Myocyte (in vitro differentiated cells): ENCODE measurements around the gene SKIC8. TPM values are rescaled to one million over a fixed set of nuclear protein-coding genes. Genes with fewer than 3 reads are reported as not detected.

Source experiments
- DNase-seq: peaks from one replicate; pipeline ENCODE4 v3.0.0-alpha.2; 2012; ENCODE audit warnings: low read depth
- polyA plus RNA-seq: library from polyadenylated mRNA; unstranded; fragments of >200 nt; gene quantifications from one replicate; pipeline ENCODE4 v1.2.1, GENCODE V29; 2012; ENCODE audit warnings: missing spikeins
- total RNA-seq: library from RNA; depleted of rRNA; stranded (reverse); fragments of >200 nt; gene quantifications from 2 replicates; pipeline ENCODE4 v1.2.3, GENCODE V29; 2014

Gene SKIC8
- 49.5 and 56.8 TPM in 2 replicates for total RNA-seq
- polyA plus RNA-seq = 70.5 TPM

DNA sequence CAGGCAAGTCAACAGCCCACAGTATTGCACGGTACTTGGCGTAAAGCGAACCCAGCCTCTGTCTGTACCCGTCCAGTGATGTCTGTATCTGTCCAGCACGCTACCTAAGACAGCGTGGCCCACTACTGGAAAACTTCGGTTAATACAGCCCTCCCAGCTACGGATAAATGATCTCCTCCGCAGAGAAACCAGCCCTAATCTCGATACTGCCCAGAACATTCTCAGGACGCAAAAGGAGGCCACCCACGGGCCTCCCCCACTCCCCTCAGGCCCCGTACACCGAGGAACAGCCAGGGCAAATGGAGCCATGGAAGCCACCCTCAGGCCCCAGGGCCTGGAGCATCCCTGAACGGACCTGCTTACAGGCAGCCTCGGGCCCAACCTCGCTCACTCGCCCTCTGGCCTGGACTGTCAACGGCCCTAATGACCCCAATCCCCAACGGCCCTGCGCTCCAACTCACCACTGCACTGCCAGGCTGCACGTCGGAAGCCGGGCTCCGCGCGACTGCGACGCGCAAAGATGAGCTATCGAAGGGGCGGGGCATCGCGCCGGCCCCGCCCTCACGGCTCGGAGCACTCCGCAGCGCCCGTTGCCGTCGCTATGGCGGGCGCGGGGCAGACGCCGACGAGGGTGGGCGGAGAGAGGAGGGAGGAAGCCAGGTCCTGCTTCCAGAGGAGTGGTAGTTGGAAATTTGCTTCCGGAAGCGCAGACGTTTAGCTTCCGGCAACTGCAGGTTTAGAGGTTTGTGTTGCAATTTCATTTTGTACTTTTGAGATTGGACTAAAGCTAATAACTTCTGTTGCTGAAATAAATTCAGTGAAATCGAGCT is at the start of gene SKIC8:
TSS of gene SKIC8 (minus strand) at position 509 of the 830 bp plus-strand sequence. CDS start 3,923 bp downstream, outside the sequence.
- peak; percentile 93 for DNase-seq

DNA sequence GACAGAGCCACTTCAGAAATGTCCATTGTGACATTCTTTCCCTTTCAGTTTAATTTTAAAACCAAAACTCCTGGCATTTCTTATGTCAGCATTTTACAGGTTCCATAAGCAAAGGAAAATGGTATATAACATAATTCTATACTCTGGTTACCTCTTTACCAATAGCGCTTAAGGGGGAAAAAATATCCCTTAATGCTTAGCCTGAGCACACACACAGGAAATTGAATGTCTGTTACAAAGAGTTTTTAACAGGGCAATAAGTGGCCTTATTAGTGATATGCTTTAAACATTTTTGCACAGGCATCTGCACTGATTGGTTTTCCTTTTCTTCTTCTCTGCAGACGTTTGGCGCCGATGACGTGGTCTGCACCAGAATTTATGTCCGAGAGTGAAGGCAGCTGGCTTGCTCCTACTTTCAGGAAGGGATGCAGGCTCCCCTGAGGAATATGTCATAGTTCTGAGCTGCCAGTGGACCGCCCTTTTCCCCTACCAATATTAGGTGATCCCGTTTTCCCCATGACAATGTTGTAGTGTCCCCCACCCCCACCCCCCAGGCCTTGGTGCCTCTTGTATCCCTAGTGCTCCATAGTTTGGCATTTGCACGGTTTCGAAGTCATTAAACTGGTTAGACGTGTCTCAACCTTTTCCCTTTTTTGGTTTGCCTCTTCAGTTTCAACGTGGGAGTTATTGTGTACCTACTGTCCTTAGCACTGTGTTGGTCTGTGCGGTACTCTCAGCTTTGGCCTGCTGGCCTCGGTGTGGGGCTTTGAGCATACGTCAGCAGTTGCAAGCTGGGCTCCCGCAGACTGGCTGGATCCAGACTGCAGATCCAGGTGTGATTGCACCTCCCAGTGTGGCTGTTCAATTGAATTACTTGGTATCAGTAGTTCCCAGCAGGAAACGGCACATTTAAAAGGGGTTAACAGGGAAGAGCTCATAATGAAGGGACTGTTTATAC is 48.5 kb upstream of the SKIC8 start:
- no peak for DNase-seq

GRCh38 chr15:78345396-78346125 is 46.2 kb upstream of the SKIC8 start:
- no peak for DNase-seq

DNA sequence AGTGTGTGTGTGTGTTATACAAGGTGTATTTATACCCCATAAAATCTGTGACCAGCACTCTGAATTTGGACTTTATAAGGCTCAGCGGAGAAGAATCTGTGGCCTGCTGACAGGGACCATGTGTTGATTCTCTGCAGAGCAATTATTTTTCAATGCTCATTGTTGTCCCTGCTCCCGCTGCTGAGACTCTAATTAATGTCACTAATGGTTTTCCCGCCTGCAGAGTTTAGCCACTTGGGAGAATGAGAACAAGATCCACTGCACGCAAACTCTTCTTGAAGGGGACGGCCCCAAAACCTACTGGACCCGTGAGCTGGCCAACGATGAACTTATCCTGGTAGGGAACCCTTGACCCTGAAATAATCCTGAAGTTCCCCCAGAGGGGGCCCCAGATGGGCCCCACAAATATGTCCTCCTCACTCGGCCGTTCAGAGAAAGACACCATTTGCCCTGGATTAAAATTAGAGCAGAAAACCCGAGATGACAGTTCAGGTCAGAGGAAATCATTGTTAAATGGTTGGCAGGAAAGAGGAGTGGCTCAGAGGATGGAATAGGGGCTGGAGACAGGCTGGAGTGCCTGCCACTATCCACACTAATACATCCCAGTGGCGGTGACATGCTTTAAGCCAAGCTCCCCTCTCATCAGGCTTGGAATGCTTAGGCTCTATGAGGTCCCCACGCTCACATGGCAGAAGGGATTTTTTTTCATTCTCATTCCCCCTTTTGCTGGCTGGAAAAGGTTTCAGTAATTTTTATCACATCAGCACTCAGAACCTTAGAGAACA is 44.1 kb upstream of the SKIC8 start:
- no peak for DNase-seq

DNA sequence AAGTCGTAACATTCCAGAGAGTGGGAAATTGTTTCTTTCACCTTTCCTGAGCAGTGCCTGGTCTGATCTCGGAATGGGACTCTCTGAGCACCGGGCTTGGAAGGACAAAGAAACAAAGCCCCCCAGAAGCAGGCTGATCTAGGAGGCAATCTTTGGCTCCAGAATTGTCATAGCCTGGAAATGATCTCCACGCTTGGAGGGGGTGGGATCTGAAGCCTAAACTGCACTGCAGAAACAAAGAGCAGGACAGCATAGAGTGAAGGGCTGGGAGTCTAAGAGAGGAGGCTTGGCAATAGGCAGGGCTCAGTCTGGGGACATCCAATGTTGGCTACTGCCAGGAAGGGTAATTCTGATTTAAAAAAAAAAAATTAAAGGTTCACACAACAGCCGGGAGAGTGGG is 42.6 kb upstream of the SKIC8 start:
- no peak for DNase-seq

DNA sequence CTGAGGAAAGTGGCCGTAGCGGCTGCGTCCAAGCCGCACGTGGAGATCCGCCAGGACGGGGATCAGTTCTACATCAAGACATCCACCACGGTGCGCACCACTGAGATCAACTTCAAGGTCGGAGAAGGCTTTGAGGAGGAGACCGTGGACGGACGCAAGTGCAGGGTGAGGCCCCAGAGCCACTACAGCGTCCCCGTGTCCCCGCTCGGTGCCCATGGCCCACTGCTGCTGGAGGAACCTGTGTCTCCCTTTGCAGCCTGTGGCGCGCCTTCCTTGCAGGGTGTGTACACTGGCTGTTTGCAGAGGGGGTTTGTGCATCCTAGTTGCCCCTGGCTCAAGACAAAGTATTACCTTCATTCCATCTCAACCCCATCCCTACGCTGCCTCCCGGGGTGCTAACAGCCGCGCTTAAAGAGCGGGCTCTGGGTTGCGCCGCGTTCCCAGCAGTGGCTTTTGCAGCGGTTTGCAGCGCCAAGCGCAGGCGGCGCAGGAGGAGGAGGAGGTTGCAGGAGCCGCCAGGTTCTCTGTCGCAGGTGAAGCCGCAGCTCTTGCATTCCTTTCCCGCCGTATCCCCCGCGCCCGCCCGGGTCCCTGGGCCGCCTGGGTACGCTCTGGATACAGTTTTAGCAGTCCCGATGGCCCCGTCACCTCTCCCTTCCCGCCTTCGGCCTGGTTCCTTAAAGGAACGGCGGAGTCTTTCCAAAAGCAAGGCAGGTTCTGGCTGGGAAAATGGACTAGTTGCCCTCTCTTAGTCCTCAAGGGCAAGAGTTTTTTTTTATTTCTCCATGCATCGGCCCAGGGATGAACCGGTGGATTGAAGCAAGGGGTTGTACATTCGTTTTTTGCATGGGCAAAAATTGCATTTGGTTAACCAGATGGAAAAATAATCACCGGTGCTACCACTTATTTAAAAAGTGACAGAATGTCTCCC is 41.9 kb upstream of the SKIC8 start:
- no peak for DNase-seq

DNA sequence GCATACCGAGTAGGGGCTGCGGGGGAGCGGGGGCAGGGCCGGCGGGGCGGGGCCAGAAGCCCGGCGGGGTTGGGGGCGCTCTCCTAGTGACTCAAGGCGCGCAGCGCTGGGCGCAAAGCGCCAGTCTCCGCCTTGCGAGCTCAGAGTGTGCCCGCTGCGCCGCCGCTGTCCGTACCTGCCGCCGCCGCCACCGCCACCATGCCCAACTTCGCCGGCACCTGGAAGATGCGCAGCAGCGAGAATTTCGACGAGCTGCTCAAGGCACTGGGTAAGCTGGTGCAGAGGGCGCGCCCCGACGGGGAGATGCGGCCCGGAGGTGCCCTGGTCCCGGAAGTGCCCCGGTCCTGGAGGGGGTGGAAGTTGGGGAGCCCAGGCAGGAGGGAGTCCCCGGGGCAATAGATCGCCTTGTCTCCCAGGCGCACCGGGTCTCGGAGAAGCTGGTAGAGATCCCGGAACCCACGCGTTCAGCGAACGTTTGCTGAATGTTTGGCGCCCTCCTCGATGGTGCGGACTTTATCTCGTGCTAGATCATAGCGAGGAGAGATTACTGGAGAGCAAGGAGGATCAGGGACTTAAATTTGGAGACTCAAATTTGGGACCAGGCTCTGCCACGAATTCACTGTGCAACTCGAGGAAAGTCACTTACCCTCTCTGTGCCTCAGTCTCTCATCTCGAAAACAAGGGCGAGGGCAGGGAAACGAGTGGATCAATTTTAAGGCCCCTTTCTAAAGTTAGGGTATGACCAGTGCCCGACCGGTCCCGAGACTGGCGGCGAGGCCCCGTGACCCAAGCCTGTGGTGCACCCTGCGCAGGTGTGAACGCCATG is 41.0 kb upstream of the SKIC8 start, which contains the start of gene CRABP1:
TSS of gene CRABP1 (plus strand) at position 123 of the 826 bp plus-strand sequence. CDS start at position 199, 76 bp downstream.
- no peak for DNase-seq

GRCh38 chr15:78339559-78339958 is 40.1 kb upstream of the SKIC8 start:
- DNase-seq = no peak

GRCh38 chr15:78338781-78339180 is 39.4 kb upstream of the SKIC8 start:
- no peak for DNase-seq

DNA sequence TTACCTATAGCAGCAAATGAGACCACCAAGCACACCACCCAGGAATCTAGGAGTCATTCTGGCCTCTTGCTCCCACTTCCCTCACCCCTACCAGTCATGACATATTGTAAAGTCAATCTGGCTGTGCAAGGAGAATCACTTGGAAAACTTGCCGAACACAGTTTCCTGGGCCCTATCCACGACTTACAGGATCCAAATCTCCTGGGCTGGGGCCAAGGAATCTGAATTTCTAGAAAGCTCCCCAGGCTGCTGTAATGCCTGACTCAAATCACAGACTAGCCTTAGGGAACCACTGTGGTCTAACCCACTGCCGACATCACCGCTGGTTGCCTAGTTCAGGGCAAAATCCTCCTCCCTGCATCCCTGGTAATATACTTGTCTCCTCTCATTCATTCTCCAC is 36.6 kb upstream of the SKIC8 start:
- DNase-seq = no peak

- no peak for DNase-seq
These were observed 35.4 kb upstream of the SKIC8 start for GRCh38 chr15:78334845-78335244.

DNA sequence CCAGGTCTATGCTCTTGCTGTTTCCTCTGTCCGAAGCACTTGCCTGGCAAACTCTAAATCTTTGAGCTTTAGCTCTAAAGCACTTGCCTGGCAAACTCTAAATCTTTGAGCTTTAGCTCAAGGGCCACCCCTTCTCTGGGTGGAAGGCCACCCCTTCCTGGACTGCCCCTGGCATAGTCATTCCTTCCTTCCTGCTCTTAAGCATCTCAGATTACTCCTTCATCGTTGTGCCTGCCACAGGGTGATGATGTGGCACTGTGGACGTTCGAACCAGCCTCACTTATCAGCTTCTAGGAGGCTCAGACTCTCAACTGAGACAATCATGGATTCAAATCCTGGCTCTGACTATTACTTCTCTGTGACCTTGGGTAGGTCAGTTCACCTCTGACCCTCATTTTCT is 30.2 kb upstream of the SKIC8 start:
- no peak for DNase-seq

GRCh38 chr15:78327466-78327865 is 28.1 kb upstream of the SKIC8 start:
- no peak for DNase-seq

DNA sequence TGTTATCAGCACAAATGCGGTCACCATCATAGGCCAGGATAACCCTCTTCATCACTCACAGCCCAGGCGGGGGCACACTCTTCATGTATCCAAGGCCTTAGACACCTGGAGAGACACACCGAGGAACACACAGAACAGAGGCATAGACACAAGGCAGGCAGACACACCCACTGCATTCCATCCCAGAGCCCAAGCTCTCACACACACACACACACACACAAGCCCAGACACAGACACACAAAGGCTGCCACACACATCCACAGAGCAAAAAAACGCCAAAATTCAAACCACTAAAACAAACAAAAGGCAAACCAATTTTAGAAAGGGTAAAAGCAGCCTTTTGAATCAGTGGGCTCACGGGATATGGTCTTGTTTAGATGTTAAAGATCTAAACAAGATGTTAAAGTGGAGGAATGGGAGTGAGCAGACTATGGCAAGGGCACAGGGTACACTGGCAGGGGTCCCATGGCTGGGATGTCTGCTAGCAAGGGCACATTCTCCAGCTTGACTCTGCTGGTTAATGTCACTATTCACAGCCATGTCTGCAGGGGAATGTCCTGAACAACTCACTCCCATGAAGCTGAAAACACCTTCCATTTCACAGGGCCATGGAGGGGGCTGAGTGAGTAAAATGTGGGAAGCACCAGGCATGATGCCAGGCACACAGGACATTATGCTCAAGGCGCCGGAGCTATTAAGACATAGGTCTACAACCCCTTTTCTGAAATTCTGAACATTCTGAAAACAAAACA is 25.9 kb upstream of the SKIC8 start:
- DNase-seq = peak; percentile 18

DNA sequence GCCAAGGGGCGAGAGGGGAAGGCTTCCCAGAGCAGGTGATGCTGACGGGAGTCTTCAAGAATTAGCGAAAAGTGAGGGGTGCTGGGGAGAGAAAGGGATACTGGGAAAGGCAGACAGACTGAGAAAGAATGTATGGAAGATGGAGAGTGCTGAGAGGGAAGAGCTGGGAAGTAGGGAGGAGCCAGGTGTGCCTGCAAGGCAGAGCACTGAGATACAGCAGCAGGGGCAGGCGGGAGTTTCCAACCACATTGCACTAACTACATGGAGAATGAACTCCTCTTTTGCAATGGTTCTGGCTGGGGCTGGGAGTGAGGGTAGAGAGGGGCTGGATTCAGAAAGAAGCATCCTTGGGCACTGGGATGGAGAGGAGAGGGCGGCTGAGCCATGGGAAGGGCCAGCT is 24.7 kb upstream of the SKIC8 start:
- no peak for DNase-seq

- no peak for DNase-seq
These were observed 24.3 kb upstream of the SKIC8 start for GRCh38 chr15:78323693-78324092.

DNA sequence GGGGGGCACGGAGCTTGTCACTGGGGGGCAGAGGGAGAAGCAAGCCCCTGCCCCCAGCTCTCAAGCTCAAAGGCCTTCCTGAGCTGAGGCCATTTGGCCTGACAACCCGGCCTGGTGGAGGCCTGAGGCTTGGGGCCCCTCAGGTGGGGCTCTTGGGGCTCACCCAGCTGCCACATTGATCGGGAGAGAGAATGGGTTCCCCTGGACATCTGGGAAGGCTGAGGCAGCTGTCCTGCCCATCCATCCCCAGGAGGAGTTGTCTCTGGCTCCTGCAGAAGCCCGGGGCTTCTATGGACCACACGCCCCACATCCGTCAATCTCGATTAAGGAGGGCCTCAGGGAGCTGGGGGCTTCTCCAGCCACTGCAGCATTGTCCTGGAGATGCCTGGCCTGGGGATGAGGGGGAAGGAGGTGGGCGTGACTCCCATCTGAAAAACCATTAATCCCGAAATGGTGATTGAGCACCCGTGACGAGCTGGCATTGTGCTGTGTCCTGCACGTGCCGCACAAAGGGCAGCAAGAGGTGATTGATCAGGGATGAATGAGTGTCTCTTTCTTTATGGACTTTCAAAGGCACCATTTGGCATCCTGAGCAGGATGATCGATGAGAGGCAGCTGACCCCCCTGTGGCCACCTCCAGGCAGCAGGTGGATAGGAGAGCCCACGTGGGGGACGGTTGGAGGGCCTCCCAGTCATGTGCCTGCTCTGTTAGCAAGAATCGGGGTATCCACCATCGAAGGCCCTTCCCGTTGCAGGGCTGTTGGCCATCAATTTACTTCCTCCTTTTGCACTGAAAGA is 23.5 kb upstream of the SKIC8 start:
- DNase-seq = no peak
